ENCODE data around the gene ASB16. TPM values are rescaled to one million over a fixed set of nuclear protein-coding genes. Genes with fewer than 3 reads are reported as not detected.
A peak's percentile ranks its signal among the peaks of the same experiment; 100 is the strongest.

The ASB16 gene
- total and polyA plus RNA-seq, 9 of the 15 experiments (the other 6 are each of a cell fraction or from before 2014, with no cell fraction given): 0.03 to 0.07 TPM; not detected in 7

GRCh38 chr17:44132275-44132821, 38.2 kb upstream of the ASB16 start (continued):
- TF ChIP-seq MBD2 (IDR thresholded peaks at IDR 0.05; ENCODE audit: borderline replicate concordance, low read depth): no peak
- TF ChIP-seq, protein P1, sequence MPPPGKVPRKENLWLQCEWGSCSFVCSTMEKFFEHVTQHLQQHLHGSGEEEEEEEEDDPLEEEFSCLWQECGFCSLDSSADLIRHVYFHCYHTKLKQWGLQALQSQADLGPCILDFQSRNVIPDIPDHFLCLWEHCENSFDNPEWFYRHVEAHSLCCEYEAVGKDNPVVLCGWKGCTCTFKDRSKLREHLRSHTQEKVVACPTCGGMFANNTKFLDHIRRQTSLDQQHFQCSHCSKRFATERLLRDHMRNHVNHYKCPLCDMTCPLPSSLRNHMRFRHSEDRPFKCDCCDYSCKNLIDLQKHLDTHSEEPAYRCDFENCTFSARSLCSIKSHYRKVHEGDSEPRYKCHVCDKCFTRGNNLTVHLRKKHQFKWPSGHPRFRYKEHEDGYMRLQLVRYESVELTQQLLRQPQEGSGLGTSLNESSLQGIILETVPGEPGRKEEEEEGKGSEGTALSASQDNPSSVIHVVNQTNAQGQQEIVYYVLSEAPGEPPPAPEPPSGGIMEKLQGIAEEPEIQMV (tag; conservative IDR thresholded peaks at IDR 0.05; ENCODE audit: low read depth): no peak
- TF ChIP-seq ZNF174 (CRISPR knock-in tag; IDR thresholded peaks at IDR 0.05): no peak
- TF ChIP-seq, protein P2, sequence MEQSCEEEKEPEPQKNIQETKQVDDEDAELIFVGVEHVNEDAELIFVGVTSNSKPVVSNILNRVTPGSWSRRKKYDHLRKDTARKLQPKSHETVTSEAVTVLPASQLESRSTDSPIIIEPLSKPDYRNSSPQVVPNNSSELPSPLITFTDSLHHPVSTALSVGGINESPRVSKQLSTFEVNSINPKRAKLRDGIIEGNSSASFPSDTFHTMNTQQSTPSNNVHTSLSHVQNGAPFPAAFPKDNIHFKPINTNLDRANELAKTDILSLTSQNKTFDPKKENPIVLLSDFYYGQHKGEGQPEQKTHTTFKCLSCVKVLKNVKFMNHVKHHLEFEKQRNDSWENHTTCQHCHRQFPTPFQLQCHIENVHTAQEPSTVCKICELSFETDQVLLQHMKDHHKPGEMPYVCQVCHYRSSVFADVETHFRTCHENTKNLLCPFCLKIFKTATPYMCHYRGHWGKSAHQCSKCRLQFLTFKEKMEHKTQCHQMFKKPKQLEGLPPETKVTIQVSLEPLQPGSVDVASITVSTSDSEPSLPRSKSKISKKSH (CRISPR knock-in tag; IDR thresholded peaks at IDR 0.05): no peak
- TF ChIP-seq, protein P3, sequence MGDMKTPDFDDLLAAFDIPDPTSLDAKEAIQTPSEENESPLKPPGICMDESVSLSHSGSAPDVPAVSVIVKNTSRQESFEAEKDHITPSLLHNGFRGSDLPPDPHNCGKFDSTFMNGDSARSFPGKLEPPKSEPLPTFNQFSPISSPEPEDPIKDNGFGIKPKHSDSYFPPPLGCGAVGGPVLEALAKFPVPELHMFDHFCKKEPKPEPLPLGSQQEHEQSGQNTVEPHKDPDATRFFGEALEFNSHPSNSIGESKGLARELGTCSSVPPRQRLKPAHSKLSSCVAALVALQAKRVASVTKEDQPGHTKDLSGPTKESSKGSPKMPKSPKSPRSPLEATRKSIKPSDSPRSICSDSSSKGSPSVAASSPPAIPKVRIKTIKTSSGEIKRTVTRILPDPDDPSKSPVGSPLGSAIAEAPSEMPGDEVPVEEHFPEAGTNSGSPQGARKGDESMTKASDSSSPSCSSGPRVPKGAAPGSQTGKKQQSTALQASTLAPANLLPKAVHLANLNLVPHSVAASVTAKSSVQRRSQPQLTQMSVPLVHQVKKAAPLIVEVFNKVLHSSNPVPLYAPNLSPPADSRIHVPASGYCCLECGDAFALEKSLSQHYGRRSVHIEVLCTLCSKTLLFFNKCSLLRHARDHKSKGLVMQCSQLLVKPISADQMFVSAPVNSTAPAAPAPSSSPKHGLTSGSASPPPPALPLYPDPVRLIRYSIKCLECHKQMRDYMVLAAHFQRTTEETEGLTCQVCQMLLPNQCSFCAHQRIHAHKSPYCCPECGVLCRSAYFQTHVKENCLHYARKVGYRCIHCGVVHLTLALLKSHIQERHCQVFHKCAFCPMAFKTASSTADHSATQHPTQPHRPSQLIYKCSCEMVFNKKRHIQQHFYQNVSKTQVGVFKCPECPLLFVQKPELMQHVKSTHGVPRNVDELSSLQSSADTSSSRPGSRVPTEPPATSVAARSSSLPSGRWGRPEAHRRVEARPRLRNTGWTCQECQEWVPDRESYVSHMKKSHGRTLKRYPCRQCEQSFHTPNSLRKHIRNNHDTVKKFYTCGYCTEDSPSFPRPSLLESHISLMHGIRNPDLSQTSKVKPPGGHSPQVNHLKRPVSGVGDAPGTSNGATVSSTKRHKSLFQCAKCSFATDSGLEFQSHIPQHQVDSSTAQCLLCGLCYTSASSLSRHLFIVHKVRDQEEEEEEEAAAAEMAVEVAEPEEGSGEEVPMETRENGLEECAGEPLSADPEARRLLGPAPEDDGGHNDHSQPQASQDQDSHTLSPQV (IDR thresholded peaks at IDR 0.05): peak; percentile 69; the same call in 1 of the 2 replicates
- TF ChIP-seq, protein P4, sequence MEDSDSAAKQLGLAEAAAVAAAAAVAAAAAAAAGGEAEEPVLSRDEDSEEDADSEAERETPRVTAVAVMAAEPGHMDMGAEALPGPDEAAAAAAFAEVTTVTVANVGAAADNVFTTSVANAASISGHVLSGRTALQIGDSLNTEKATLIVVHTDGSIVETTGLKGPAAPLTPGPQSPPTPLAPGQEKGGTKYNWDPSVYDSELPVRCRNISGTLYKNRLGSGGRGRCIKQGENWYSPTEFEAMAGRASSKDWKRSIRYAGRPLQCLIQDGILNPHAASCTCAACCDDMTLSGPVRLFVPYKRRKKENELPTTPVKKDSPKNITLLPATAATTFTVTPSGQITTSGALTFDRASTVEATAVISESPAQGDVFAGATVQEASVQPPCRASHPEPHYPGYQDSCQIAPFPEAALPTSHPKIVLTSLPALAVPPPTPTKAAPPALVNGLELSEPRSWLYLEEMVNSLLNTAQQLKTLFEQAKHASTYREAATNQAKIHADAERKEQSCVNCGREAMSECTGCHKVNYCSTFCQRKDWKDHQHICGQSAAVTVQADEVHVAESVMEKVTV (CRISPR knock-in tag; IDR thresholded peaks at IDR 0.05): no peak
- TF ChIP-seq, protein P5, sequence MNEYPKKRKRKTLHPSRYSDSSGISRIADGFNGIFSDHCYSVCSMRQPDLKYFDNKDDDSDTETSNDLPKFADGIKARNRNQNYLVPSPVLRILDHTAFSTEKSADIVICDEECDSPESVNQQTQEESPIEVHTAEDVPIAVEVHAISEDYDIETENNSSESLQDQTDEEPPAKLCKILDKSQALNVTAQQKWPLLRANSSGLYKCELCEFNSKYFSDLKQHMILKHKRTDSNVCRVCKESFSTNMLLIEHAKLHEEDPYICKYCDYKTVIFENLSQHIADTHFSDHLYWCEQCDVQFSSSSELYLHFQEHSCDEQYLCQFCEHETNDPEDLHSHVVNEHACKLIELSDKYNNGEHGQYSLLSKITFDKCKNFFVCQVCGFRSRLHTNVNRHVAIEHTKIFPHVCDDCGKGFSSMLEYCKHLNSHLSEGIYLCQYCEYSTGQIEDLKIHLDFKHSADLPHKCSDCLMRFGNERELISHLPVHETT (CRISPR knock-in tag; conservative IDR thresholded peaks at IDR 0.05 in 1 of 2, IDR thresholded peaks at IDR 0.05 in 1 of 2): no peak
- TF ChIP-seq CBFA2T3 (IDR thresholded peaks at IDR 0.05): peak; percentile 70
- TF ChIP-seq JUN (IDR thresholded peaks at IDR 0.05; ENCODE audit: borderline replicate concordance, low read depth, low read length): peak; percentile 86
- no peak for TF ChIP-seq JUN (CRISPR knock-in tag; IDR thresholded peaks at IDR 0.05; ENCODE audit: borderline replicate concordance)
- no peak for TF ChIP-seq KAT8 (IDR thresholded peaks at IDR 0.05; ENCODE audit: low read depth)
- TF ChIP-seq KLF16 (IDR thresholded peaks at IDR 0.05): no peak
- TF ChIP-seq RBM34 (IDR thresholded peaks at IDR 0.05; ENCODE audit: borderline replicate concordance, insufficient read depth, low read length): no peak
- TF ChIP-seq TARDBP (IDR thresholded peaks at IDR 0.05): no peak
- TF ChIP-seq, protein P6, sequence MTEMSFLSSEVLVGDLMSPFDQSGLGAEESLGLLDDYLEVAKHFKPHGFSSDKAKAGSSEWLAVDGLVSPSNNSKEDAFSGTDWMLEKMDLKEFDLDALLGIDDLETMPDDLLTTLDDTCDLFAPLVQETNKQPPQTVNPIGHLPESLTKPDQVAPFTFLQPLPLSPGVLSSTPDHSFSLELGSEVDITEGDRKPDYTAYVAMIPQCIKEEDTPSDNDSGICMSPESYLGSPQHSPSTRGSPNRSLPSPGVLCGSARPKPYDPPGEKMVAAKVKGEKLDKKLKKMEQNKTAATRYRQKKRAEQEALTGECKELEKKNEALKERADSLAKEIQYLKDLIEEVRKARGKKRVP (CRISPR knock-in tag; IDR thresholded peaks at IDR 0.05): no peak
- no peak for TF ChIP-seq POLR2AphosphoS2 (IDR thresholded peaks at IDR 0.05; ENCODE audit: low read length)
- no peak for TF ChIP-seq SAFB (IDR thresholded peaks at IDR 0.05; ENCODE audit: borderline replicate concordance, low read depth, low read length)
